Skeletal muscle cell (primary cell): Measurements from ENCODE around the gene COL1A1.

Source experiments
- DNase-seq: peaks from one replicate; pipeline ENCODE4 v3.0.0-alpha.2; 2010; ENCODE audit warnings: low read depth
- H3K4me3 ChIP-seq: 2 replicates; pipeline ENCODE4 v1.5.1; 2011; ENCODE audit warnings: low read depth, mild to moderate bottlenecking, control low read depth, low read length, moderate library complexity

The COL1A1 gene

DNA sequence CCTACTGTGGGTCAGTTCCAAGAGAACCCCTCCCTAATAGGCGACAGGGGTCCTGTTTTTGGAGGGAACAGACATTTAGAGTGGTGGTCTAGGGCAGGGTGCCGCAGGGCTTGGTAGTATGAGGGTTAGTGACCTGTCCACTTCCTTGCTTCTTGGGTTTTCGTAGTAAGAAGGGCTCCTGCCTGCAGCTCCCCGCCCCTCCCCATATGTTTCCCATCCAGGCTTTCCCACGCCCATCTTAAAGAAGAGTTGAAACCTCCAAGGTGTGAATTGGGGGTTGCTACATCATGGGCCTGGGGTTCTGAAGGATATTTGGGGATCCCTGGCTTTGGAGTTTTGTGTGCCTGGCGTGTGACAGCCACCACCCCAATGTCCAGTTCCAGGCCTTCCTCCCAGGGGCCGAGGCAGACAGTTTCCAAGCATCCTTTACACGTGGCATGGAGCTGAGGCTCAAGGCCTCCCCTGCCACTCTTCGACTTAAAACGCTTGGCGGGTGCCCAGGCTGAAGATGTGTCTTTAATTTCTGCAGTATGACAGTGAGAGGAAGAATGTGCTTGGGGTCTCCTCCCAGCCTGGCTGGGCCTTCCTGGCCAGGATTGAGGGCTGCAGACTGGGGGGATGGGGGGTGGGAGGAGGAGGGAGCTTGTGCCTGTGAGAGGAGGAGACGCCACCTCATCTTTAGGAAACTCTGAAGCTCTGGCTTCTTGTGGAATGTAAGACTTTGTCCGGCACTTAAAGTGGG lies 2.3 kb upstream of the COL1A1 start:
- DNase-seq: peak; percentile 93
- H3K4me3 ChIP-seq: peak overlapping the region; percentile 2

DNA sequence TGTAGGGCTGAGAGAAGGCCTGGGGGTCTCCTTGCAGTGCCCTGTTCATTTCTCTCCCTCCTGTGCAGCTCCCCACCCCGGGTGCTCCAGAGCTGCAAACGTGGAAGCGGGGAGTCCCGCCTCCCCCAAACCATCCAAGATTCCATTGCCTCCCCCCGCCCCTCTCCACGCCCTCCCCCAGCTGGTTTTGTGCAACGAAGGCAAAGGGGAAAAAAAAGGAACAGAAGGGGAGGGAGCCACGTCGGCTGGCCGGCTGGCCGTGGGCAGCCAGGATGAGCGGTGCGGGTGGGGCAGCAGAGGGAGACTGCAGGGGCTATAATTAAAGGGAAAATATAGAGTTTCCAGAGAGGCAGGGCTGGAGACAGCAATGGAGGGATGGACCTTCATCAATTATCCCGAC lies 1.7 kb upstream of the COL1A1 start:
- DNase-seq: no peak
- H3K4me3 ChIP-seq: peak overlapping the region; percentile 18

DNA sequence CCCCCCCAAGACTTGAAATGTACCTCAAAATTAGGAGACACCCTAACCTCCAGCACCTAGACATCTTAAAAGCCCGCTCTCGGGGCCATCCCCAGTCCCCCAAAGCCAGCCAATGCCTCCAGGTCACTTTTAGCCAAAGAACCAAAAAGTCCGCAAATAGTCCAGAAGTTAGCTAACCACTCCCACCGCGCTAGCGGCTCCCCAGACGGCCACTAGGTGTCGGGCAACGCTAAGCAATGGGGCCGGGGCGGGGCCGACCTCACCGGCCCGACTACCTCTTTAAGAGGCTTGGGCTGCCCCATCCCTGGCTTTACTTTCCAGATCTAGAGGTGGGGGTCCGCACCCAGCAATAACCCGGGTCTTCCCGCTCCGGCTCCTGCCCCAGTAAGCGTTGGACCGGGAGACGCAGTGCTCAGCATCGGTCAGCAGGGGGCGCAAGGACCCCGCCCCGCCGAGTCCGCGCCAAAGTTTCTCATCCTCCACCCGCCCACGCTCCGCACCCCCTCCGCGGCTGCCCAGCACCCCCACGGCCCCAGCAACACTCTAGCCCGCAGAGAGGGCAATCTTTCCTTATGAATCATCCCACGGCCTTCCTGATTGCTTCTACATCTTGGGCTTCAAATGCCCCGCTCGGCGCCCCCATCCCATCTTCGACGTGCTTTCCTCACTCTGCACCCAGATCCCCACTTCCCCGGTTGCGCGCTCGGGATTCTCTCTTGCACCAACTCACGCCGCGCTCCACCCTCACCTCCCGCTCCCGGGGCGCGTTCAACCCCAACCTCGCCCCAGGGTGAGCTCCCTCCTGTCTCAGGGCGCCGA lies 765 bp downstream of the COL1A1 start:
- no peak for DNase-seq
- peak overlapping the region; percentile 98 for H3K4me3 ChIP-seq

DNA sequence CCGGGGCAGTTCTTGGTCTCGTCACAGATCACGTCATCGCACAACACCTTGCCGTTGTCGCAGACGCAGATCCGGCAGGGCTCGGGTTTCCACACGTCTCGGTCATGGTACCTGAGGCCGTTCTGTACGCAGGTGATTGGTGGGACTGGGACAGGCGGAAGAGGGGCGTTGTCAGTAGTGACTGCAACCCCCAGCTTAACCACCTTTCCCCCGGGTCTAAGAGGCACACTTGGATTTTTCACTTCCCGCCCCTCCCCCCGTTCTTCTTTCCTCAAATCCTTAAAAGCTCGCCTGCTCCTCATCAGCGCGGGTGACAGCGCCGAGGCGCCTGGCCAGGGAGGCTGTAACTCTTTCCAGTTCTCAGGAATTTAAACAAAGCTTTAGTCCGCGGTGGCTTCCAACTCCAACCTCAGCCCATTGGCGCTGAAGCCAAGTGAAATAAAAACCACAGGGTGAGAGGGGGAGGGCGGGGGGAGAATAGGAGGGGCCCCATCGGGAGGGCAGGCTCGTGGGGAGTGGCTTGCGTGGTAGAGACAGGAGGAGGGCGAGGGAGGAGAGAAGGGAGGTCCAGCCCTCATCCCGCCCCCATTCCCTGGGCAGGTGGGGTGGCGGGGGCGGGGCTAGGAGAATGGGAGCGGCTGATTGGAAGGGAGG lies 1.5 kb downstream of the COL1A1 start:
- H3K4me3 ChIP-seq: peak overlapping the region; percentile 98
- peak; percentile 83 for DNase-seq

DNA sequence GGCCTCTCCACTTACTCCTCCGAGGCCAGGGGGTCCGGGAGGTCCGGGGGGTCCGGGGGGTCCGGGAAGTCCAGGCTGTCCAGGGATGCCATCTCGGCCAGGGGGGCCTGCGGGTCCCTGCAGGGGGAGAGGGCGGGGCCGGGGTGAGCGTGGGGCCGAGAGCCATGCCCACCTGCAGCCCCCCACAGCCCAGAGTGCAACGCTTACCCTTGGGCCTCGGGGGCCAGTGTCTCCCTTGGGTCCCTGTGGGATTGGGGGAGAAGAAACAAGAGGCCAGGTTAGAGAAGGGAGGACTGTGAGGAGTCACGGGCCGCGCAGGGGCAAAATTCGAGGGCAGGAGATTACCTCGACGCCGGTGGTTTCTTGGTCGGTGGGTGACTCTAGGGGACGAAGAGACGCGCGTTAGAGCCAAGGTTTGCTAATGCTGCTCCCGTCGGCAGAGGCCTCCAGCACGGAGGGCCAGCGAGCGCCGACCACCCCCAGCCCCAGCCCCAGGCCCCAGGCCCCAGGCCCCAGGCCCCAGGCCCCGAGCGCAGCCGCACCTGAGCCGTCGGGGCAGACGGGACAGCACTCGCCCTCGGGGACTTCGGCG lies 2.1 kb downstream of the COL1A1 start:
- H3K4me3 ChIP-seq: peak overlapping the region; percentile 98
- DNase-seq: no peak

DNA sequence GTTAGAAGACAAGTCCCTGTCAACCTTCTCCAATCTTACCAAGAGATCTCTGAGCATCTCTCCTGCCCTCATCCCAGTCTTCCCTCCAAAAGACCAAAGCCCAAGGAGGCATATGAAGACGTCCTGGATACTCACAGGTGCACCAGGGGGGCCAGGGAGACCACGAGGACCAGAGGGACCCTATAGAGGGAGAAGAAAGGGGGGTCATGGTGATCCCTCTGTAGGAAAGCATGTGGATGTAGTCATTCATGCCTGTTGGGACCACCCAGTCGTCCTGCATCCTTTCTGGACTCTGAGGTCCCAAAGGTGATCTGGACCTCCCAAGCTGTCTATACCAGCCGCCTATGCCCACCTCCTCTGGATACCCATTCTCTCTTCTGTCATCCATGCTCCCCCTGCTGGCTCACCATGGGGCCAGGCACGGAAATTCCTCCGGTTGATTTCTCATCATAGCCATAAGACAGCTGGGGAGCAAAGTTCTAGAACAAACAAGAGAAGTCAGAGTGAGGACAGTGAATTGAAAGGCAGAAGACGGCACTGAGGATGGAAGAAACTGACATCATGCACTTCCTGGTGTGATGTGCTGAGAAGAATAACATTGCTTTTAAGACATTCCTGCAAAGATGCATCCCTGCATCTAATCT lies 3.3 kb downstream of the COL1A1 start:
- H3K4me3 ChIP-seq: peak overlapping the region; percentile 98
- no peak for DNase-seq

DNA sequence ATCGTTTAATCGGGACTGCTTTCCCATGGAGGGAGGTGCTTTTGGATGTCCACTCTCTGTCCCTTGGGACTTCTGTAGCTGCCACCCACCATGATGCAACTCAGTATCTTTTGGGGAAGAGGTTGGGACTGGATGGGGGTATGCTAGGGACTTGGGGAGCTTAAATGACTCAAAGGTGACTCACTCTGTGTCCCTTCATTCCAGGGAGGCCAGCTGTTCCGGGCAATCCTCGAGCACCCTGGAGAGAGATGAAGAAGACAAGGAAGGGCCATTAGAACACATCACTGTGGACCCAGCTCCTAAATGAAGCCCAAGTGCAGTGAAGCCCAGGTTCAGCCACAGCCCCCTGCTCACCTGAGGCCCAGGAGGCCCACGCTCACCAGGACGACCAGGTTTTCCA lies 4.6 kb downstream of the COL1A1 start:
- DNase-seq: no peak
- H3K4me3 ChIP-seq: peak overlapping the region; percentile 98

DNA sequence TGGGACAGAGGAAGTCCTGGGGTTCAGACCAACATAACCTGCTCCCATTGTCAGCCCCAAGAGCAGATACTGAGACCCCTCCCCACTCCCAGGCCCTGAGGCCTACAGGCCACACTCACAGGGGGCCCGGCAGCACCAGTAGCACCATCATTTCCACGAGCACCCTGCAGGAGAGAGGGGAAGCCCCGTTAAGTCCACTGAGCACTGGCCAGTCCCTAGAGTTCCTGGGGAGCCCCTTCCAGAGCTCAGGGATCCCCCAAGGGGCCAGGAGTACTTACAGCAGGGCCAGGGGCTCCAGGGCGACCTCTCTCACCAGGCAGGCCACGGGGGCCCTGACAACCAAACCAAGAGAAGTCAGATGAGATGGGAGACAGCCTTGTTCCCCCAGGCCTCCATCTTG lies 5.4 kb downstream of the COL1A1 start:
- H3K4me3 ChIP-seq: peak overlapping the region; percentile 98
- no peak for DNase-seq

DNA sequence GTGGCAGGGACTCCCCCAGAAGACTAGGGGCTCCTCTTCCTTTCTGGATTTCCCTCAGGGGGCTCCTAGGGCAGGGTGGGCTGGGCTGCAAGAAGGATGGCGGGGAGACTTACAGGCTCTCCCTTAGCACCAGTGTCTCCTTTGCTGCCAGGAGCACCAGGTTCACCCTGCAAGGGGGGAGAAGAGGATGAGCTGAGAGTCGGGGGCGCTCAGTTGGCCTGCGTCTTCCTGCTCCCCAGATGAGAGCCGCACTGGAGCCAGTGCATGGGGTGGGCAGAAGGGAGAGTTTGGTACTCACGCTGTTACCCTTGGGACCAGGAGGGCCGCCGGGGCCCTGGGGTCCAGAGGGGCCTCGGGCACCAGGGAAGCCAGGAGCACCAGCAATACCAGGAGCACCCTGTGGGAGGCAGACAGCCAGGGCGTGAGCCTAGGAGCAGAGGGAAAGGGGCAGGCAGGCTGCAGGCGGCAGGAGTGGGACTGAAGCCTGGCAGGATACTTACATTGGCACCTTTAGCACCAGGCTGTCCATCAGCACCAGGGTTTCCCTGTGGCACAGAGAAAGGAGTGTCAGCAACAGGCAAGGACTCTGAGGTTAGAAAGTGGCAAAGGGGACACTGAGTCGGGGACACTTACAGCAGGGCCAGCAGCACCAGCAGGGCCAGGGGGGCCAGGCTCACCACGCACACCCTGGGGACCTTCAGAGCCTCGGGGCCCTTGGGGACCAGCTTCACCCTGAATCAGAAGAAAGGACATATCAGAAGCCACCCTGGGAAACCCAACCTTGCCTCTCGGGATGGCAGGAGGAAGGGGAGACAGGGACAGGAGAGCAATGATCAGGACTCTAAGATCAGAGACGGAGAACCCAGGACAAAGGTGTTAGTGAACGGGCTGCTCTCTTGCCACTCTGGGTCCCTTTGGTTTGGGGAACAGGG lies 6.2 kb downstream of the COL1A1 start:
- DNase-seq: no peak
- H3K4me3 ChIP-seq: peak overlapping the region; percentile 98

DNA sequence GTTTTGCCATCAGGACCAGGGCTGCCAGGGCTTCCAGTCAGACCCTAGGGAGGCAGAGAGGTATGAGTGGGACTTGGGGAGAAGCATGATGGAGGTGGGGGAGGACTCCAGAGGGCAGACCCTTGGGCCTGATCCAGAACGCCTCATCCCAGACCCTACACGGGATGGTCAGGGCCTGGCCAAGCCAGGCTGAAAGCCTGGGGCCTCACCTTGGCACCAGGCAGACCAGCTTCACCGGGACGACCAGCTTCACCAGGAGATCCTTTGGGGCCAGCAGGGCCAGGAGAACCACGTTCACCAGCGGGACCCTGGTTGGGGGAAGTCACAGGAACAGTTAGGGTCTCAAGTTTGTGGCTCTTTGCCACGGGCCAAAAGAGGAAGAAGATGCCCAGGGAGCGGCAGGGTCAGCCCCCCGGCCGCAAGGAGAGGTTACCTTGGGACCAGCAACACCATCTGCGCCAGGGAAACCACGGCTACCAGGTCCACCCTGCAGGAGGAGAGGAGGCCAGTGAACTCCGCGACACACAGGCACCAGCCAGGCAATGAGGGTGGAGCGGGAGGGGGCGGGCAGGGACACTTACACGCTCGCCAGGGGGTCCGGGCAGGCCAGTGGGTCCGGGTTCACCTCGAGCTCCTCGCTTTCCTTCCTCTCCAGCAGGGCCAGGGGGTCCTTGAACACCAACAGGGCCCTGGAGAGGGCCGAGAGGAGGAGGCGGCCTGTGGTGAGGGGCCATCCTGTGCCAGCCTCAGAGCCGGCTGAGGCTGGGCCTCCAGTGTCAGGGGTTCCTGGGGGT lies 7.1 kb downstream of the COL1A1 start:
- DNase-seq: no peak
- no peak overlapping the region for H3K4me3 ChIP-seq

DNA sequence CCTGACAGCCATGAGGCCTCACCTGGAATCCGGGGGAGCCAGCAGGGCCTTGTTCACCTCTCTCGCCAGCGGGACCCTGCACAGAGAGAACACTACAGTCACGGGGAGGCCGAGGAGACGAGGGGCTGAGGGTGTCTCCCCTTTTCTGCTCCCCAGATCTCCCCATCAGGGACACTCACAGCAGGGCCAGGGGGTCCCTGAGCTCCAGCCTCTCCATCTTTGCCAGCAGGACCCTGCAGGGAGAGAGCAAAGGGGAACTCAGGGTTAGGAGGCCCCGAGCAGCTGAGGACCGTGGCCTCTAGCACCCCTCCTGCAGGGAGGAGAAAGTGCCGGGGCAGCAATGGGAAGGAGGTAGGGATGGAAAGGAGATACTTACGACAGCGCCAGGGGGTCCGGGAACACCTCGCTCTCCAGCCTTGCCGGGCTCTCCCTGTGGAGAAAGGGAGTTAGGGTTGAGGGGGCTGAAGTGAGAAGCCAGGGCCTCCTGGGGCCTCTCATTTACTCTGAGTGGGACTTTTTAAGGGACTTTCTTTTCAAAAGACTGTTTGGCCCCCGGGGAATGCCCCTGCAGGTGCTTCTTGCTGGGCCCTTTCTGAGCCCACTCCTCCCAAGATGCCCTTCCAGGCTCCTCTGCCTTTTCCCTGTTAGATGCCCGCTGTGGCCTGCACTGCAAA lies 8.7 kb downstream of the COL1A1 start:
- no peak overlapping the region for H3K4me3 ChIP-seq
- DNase-seq: no peak

DNA sequence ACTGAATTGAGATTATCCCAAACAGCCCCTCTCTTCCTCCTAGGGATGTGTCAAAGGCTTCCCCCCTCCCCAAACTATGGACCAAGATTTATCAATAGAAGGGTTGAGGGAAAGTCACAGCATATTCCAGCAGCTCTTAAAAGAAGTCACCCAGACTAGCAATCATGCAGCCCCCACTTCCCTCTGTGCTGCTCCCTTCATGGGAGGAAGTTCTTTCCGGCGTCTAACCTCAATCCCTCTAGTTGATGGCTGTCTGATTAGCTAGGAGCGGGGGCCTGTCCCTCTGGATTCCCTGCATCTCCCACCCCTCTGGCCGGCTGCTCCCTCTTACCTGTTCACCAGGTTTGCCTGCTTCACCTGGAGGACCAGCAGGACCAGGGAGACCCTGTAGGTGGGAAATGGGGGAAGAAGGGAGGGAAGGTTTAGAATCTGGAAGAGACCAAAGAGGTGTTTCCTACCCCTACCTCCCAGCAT lies 9.2 kb downstream of the COL1A1 start:
- H3K4me3 ChIP-seq: no peak overlapping the region
- no peak for DNase-seq

DNA sequence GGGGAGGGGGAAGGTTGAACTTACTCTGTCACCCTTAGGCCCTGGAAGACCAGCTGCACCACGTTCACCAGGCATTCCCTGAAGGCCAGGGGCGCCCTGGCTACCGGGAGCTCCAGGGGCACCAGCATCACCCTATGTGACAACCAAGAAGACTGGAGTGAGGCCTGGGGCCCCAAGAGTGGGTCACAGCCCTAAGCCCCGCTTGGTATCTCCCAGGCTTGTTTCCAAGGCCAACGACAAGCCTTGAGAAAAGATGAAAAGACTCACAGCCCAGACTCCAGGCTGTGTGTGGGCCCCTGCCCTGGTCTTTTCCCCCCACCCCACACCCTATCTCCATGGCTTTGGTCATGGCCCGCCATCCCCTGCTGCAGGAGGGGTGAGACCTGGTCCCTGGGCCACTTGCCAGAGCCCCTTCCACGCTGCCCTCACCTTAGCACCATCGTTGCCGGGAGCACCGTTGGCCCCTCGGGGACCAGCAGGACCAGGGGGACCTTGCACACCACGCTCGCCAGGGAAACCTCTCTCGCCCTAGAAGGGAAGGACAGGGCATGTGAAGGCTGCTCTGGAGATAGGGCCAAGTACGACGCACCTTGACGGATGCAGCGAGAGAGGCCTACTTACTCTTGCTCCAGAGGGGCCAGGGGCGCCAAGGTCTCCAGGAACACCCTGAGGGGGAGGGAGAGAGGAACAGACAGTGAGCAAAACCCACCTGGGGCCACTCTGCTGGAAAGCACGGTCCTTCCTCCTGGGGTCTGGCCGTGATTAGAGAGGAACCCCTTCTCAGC lies 9.9 kb downstream of the COL1A1 start:
- H3K4me3 ChIP-seq: no peak overlapping the region
- DNase-seq: no peak

DNA sequence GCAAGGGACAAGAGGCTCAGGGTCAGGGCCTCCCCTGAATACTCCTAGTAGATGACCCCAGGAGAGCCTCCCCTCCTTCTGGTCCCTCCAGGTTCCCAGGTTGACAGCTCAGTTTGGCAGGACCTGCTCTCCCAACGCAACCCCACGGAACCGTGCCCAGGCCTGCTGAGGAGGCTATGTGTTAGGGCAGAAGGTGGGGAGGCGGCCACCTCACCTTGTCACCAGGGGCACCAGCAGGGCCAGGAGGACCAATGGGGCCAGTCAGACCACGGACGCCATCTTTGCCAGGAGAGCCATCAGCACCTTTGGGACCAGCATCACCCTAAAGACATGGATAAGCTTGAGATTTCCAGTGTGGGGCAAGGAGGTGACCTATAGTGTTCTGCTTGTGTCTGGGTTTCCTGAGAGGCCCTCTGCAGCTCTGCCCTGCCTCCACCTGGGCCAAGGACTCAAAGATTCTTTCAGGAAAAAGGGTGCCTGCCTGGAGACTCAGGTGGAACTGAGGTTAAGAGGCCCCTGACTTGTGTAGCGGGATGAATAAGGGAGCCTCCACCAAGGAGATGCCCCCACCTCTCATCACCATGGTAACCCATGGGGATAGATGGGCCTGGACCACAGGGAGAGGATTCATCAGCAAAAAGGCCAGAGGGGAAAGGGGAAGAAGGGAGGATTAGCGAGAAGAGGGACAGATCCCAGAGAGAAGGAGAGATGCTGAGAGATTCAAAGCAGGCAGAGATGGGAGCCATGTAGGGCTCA lies 10.7 kb downstream of the COL1A1 start:
- no peak overlapping the region for H3K4me3 ChIP-seq
- no peak for DNase-seq

DNA sequence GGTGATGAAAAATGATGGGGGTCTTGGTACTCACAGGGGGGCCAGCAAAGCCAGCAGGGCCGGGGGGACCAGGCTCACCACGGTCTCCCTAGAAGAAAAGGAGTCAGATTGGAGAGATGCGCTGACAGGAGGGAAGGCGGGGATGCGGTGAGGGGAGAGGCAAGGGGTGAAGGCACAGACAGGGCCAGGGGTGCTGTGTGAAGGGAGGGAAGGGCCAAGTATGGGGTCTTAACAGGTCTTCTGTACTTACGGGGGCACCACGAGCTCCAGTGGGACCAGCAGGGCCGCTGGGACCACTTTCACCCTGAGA lies 11.2 kb downstream of the COL1A1 start:
- no peak for DNase-seq
- no peak overlapping the region for H3K4me3 ChIP-seq
